Upper lobe of left lung (tissue), 6 donors: Measurements from ENCODE around the gene MAP1LC3C. TPM values are rescaled to one million over a fixed set of nuclear protein-coding genes. Genes with fewer than 3 reads are reported as not detected.

Experiments used
- ATAC-seq, 2 donors: fragments of 200-7000 bp; cut with Tn5 transposase; one replicate each; pipeline ENCODE4 v1.9.1; 2022; ENCODE audit warnings: mild to moderate bottlenecking in 2 of 2, moderate library complexity in 2 of 2; ENCODE audit not compliant: low FRiP score in 2 of 2
- DNase-seq, 2 donors: peaks; one replicate each; pipeline ENCODE4 v3.0.0-alpha.2; 2019 to 2020
- H3K27ac ChIP-seq, 4 donors: fragments of 200-600 bp; sonication (generic); one replicate each; pipeline ENCODE4 v1.5.1; 2016 to 2019
- H3K27me3 ChIP-seq, 4 donors: fragments of 200-600 bp; sonication (generic); one replicate each; pipeline ENCODE4 v1.5.1; 2017 to 2019
- H3K36me3 ChIP-seq, 4 donors: fragments of 200-600 bp; sonication (generic); one replicate each; pipeline ENCODE4 v1.5.1; 2016 to 2019
- H3K4me1 ChIP-seq, 4 donors: fragments of 200-600 bp; sonication (generic); one replicate each; pipeline ENCODE4 v1.5.1; 2018 to 2019
- H3K4me3 ChIP-seq, 4 donors: fragments of 200-600 bp; sonication (generic); one replicate each; pipeline ENCODE4 v1.5.1; 2017 to 2019; ENCODE audit warnings: mild to moderate bottlenecking in 2 of 4, moderate library complexity in 1 of 4
- H3K9me3 ChIP-seq, 4 donors: fragments of 200-600 bp; sonication (generic); one replicate each; pipeline ENCODE4 v1.5.1; 2018 to 2019
- EP300 ChIP-seq, 4 donors: sonication (generic); formaldehyde crosslinking; IDR thresholded peaks; one replicate each; pipeline ENCODE4 v1.5.1; 2017; ENCODE audit warnings: antibody characterized with exemption in 4 of 4, control low read depth in 2 of 4
- POLR2A ChIP-seq, 4 donors: fragments of 450-650 bp; IDR thresholded peaks; one replicate each; pipeline ENCODE4 v1.5.1; 2016 to 2017; ENCODE audit warnings: antibody characterized with exemption in 4 of 4, mild to moderate bottlenecking in 2 of 4
- POLR2AphosphoS5 ChIP-seq, 2 donors: sonication (generic); formaldehyde crosslinking; IDR thresholded peaks; one replicate each; pipeline ENCODE4 v1.5.1; 2017; ENCODE audit warnings: antibody characterized with exemption in 2 of 2
- WGBS, 2 donors: methylation state at CpG; one replicate each; pipeline ENCODE4 v1.1.5; 2017 to 2018; 5-methylcytosine and 5-hydroxymethylcytosine counted together
- total RNA-seq, 6 donors: library from RNA; depleted of rRNA in 4 of 6; stranded (reverse); fragments of >200 nt in 4 of 6; gene quantifications; one replicate each; pipeline versions ENCODE4 v1.1.0 to v1.2.1, GENCODE V29; 2016 to 2021
- TF ChIP-seq, protein P1 (sequence below), 6 experiments: fragments of 450-650 bp in 4 of 6; fragments of 200-600 bp in 2 of 6; sonication (generic) in 2 of 6; IDR thresholded peaks; one replicate each; pipeline ENCODE4 v1.5.1; 2016 to 2019; ENCODE audit warnings: antibody characterized with exemption in 6 of 6
- donor health status: DM: no; HTN: no; CAD: no; lungs with moderate emphysema.
- donor health status: DM: no; HTN: yes; CAD: no; lungs with severe emphysema.

Gene MAP1LC3C
- total RNA-seq, 6 donors from 2014 or later, result 1.5 to 9.1 (median 5.6) TPM; not detected in 1

DNA sequence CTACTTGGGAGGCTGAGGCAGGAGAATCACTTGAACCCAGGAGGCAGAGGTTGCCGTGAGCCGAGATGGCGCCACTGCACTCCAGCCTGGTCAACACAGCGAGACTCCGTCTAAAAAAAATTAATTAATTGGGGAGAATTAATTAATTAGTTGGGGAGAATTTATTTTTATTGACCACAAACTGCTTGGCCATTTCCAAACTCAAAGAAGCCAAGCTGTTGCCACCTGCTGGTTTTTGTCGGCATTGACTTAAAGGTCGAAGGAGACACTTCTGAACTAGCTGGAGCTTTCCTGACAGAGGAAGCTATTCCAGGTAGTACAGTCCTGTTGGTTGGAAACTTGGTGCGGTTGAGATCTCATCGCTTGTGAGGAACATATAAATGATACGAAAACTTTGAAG, 13.1 kb downstream of the MAP1LC3C start:
- H3K27me3 ChIP-seq, result no peaks in the 10 kb centered on the region
- no peaks in the 10 kb centered on the region for H3K4me1 ChIP-seq
- DNase-seq (no peak), ATAC-seq (no peak)
- no peaks in the 10 kb centered on the region for H3K9me3 ChIP-seq
- H3K4me3 ChIP-seq, result no peak overlapping the region
- no peak overlapping the region for H3K27ac ChIP-seq
- no peaks in the 10 kb centered on the region for H3K36me3 ChIP-seq
- 80% methylated on average over 10 of the region's 10 CpGs for WGBS, 2 donors
- TF ChIP-seq POLR2AphosphoS5 (IDR thresholded peaks at IDR 0.05), result no peak
- TF ChIP-seq, protein P1, sequence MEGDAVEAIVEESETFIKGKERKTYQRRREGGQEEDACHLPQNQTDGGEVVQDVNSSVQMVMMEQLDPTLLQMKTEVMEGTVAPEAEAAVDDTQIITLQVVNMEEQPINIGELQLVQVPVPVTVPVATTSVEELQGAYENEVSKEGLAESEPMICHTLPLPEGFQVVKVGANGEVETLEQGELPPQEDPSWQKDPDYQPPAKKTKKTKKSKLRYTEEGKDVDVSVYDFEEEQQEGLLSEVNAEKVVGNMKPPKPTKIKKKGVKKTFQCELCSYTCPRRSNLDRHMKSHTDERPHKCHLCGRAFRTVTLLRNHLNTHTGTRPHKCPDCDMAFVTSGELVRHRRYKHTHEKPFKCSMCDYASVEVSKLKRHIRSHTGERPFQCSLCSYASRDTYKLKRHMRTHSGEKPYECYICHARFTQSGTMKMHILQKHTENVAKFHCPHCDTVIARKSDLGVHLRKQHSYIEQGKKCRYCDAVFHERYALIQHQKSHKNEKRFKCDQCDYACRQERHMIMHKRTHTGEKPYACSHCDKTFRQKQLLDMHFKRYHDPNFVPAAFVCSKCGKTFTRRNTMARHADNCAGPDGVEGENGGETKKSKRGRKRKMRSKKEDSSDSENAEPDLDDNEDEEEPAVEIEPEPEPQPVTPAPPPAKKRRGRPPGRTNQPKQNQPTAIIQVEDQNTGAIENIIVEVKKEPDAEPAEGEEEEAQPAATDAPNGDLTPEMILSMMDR (IDR thresholded peaks at IDR 0.05), result peak in 4 of 6 experiments; percentile 28 to 34 (median 32)

DNA sequence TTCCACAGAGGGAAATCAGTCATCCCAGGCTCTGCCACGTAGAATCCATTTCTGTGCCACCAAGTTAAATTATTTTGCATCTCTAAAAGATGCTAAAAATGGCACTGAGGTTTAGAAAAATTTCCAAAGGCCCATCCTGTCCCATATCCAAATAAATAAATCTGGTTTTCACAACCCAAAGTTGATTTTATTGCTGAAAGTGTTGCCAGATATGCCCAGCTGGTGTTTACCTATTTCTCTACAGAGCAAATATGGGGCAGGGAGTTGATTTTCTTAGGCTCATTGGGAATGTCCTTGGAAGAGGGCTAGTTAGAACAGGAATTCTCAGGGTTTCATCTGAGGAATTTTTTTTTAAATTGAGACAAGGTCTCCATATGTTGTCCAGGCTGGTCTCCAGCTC, 19.0 kb downstream of the MAP1LC3C start:
- WGBS, 2 donors, result 65 to 75% methylated on average over 1 of the region's 1 CpG

DNA sequence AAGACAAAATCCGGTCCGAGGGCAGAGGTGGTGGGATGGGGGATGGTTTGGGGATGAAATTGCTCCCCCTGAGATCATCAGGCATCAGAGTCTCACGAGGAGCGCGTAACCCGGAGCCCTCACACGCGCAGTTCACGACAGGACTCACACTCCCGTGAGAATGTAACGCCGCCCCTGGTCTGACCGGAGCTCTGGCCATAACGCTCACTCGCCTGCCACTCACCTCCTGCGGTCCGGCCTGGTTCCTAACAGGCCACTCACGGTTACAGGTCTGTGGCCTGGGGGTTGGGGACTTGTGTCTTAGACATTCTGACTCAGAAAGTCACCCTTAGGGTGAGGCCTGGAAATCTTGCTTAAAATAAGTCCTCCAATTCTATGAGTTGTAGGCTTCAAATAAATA, 19.8 kb downstream of the MAP1LC3C start:
- Histone ChIP-seq H3K9me3 (no peaks in the 10 kb centered on the region), H3K4me1 (no peaks in the 10 kb centered on the region), H3K27me3 (no peaks in the 10 kb centered on the region), H3K36me3 (no peaks in the 10 kb centered on the region), H3K4me3 (no peak overlapping the region), H3K27ac (no peak overlapping the region)
- TF ChIP-seq EP300 (IDR thresholded peaks at IDR 0.05) (no peak), POLR2AphosphoS5 (IDR thresholded peaks at IDR 0.05) (no peak), POLR2A (IDR thresholded peaks at IDR 0.05) (no peak)
- TF ChIP-seq, protein P1 (IDR thresholded peaks at IDR 0.05), result no peak
- DNase-seq (peak in 1 of 2 donors; percentile 49), ATAC-seq (peak in 1 of 2 donors; percentile 22)
- WGBS, 2 donors, result 89 to 93% methylated on average over 18 of the region's 18 CpGs

More for the DNA sequence above, 19.0 kb downstream of the MAP1LC3C start:
- no peak for TF ChIP-seq EP300 (IDR thresholded peaks at IDR 0.05)
- TF ChIP-seq POLR2AphosphoS5 (IDR thresholded peaks at IDR 0.05), result no peak
- TF ChIP-seq POLR2A (IDR thresholded peaks at IDR 0.05), result no peak
- TF ChIP-seq, protein P1 (IDR thresholded peaks at IDR 0.05), result no peak
- Histone ChIP-seq H3K9me3 (no peaks in the 10 kb centered on the region), H3K27me3 (no peaks in the 10 kb centered on the region), H3K4me3 (no peak overlapping the region), H3K36me3 (no peaks in the 10 kb centered on the region), H3K4me1 (no peaks in the 10 kb centered on the region), H3K27ac (no peak overlapping the region)
- ATAC-seq, result no peak
- DNase-seq, result no peak

DNA sequence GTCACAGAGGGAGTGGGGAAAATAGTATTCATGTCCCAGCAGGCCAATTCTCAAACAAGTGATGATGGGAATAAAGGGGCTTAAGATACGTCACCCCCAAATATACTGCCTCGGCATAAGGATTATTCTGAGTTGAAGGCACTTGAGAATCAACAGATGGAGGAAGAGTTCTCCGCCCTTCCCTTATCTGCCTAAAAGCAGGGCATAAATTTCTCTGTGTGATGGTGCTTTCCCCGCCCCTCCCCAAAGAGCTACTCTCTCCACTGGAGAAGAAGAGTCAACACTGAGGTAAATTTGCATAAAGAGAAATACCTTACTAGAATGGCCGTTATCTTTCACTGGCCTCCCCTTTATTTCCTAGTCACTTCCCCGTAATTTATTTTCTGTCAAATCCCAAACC, 22.7 kb downstream of the MAP1LC3C start:
- Histone ChIP-seq H3K27ac (no peak overlapping the region), H3K27me3 (no peaks in the 10 kb centered on the region), H3K4me1 (no peaks in the 10 kb centered on the region), H3K9me3 (no peaks in the 10 kb centered on the region), H3K36me3 (no peaks in the 10 kb centered on the region), H3K4me3 (no peak overlapping the region)
- WGBS, 2 donors, result 62 to 74% methylated on average over 6 of the region's 6 CpGs
- ATAC-seq (no peak), DNase-seq (no peak)
- TF ChIP-seq POLR2AphosphoS5 (IDR thresholded peaks at IDR 0.05), result no peak
- TF ChIP-seq EP300 (IDR thresholded peaks at IDR 0.05), result no peak
- TF ChIP-seq, protein P1 (IDR thresholded peaks at IDR 0.05), result no peak
- no peak for TF ChIP-seq POLR2A (IDR thresholded peaks at IDR 0.05)

DNA sequence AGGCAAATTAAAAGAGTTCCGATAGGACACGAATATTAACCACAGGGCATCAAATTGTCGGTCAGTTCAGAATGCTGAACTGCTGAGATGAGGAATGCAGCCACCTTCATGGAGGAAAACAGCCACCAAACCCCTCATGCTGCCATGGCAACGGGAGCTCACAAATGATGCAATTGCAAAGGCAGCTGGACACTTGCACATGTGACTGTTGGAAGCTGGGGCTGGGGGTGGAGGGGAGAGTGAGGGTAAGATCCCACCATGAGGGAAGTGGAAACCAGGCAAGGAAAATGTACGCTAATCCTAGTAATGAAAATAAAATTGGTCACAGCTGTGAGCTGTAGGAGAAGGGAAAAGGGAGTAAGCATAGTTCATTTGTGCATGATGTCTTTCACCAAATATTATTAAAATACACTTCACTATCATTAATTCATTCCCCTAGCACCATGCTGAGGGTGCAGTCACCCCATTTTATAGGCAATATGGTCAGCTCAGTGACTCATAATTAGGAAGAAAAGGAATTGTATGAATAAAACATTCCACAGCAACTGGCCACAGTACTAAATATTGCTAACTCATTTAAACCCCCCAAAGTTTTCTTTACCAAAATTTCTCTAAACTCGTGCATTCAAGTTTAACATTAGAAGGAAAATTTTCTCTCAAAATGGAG, 26.1 kb downstream of the MAP1LC3C start:
- Histone ChIP-seq H3K36me3 (no peaks in the 10 kb centered on the region), H3K27me3 (no peaks in the 10 kb centered on the region), H3K4me3 (no peak overlapping the region), H3K27ac (no peak overlapping the region), H3K9me3 (no peaks in the 10 kb centered on the region), H3K4me1 (no peaks in the 10 kb centered on the region)
- TF ChIP-seq EP300 (IDR thresholded peaks at IDR 0.05) (no peak), POLR2AphosphoS5 (IDR thresholded peaks at IDR 0.05) (no peak), POLR2A (IDR thresholded peaks at IDR 0.05) (no peak)
- TF ChIP-seq, protein P1 (IDR thresholded peaks at IDR 0.05), result no peak
- ATAC-seq (peak in 1 of 2 donors; percentile 65), DNase-seq (no peak)
- 58 to 59% methylated on average over 6 of the region's 6 CpGs for WGBS, 2 donors
